ENCODE data around the gene CLEC2L. TPM values are rescaled to one million over a fixed set of nuclear protein-coding genes. Genes with fewer than 3 reads are reported as not detected.

The CLEC2L gene
- total and polyA plus RNA-seq, 2 of the 13 experiments (the other 11 are each of a cell fraction or from before 2014, with no cell fraction given), result 0.20 to 0.25 TPM

- intact Hi-C loops (cut with micrococcal nuclease; ENCODE audit: unreplicated experiment), result no loop called here
- Histone ChIP-seq H3K9me3 (ENCODE audit: low read length) (no peaks in the 10 kb centered on the region), H2AFZ (ENCODE audit: low read length) (no peak overlapping the region), H3K79me2 (ENCODE audit: insufficient read depth, low read length) (no peaks in the 10 kb centered on the region), H3K4me2 (ENCODE audit: low read depth, low read length) (no peak overlapping the region), H3K36me3 (replicated peaks in 1 of 2; ENCODE audit: control insufficient read depth in 1 of 2, insufficient read depth in 2 of 2, low read length in 2 of 2) (no peaks in the 10 kb centered on the region), H3K9ac (ENCODE audit: insufficient read depth, low read depth, low read length) (no peak overlapping the region), H3K4me3 (replicated peaks in 1 of 3; ENCODE audit: insufficient read depth in 1 of 3, low read depth in 2 of 3, low read length in 3 of 3) (no peak overlapping the region), H3K4me1 (ENCODE audit: insufficient read depth, low read length) (no peaks in the 10 kb centered on the region), H3K27ac (ENCODE audit: extremely low read length, insufficient read depth, low read length) (no peak overlapping the region), H4K20me1 (ENCODE audit: insufficient read depth, low read length) (no peaks in the 10 kb centered on the region), H3K27me3 (ENCODE audit: control insufficient read depth in 1 of 2, insufficient read depth in 2 of 2, low read length in 2 of 2) (peaks cover 1 to 31% of the 10 kb centered on the region in 2 experiments; a peak in 3 of 5 replicates)
- TF ChIP-seq HIC2 (CRISPR knock-in tag; IDR thresholded peaks at IDR 0.05; ENCODE audit: low read depth), result no peak
- no peak for TF ChIP-seq DR1 (CRISPR knock-in tag; IDR thresholded peaks at IDR 0.05)
- TF ChIP-seq ZNF343 (CRISPR knock-in tag; IDR thresholded peaks at IDR 0.05), result no peak
- TF ChIP-seq ZNF7 (CRISPR knock-in tag; IDR thresholded peaks at IDR 0.05), result no peak
- TF ChIP-seq ZFP36 (IDR thresholded peaks at IDR 0.05; ENCODE audit: borderline replicate concordance, low read depth, low read length, partially characterized antibody), result no peak
- in situ Hi-C loops (cut with HindIII; ENCODE audit: extremely low pct_ligation_motif_present, low pct_unique_long_range_greater_than_20kb), result no loop called here
- DNase-seq (ENCODE audit: low spot score) (no peak), FAIRE-seq (no peak), ATAC-seq (no peak)
- no TSS peak for BruUV-seq (replicated peaks)
- CTCF ChIA-PET (ENCODE audit: low intra/inter-chr PET ratio, low total read pairs), result no interaction called here
- POLR2A ChIA-PET, result no interaction called here
- 52% methylated on average over 8 of the region's 8 CpGs for WGBS (ENCODE audit: low lambda C conversion rate)
Observed at GRCh38 chr7:139515266-139515665, 8.2 kb upstream of the CLEC2L start.

GRCh38 chr7:139521439-139521838 is 2.0 kb upstream of the CLEC2L start:
- ChIA-PET CTCF (ENCODE audit: low intra/inter-chr PET ratio, low total read pairs) (no interaction called here), POLR2A (no interaction called here)
- FAIRE-seq (no peak), DNase-seq (ENCODE audit: low spot score) (no peak), ATAC-seq (no peak)
- no peaks in the 10 kb centered on the region for H3K36me3 ChIP-seq (replicated peaks in 1 of 2; ENCODE audit: control insufficient read depth in 1 of 2, insufficient read depth in 2 of 2, low read length in 2 of 2)
- H3K9ac ChIP-seq (ENCODE audit: insufficient read depth, low read depth, low read length), result no peak overlapping the region
- no peaks in the 10 kb centered on the region for H3K9me3 ChIP-seq (ENCODE audit: low read length)
- peaks cover 5% of the 10 kb centered on the region; the same call in 1 of the 2 replicates for H3K4me1 ChIP-seq (ENCODE audit: insufficient read depth, low read length)
- intact Hi-C loops (cut with micrococcal nuclease; ENCODE audit: unreplicated experiment), result no loop called here
- H3K4me3 ChIP-seq (replicated peaks in 1 of 3; ENCODE audit: insufficient read depth in 1 of 3, low read depth in 2 of 3, low read length in 3 of 3), result no peak overlapping the region
- H3K27me3 ChIP-seq (ENCODE audit: control insufficient read depth in 1 of 2, insufficient read depth in 2 of 2, low read length in 2 of 2), result peaks cover 0 to 61% of the 10 kb centered on the region in 2 experiments; a peak in 4 of 5 replicates
- H2AFZ ChIP-seq (ENCODE audit: low read length), result no peak overlapping the region
- no TSS peak for BruUV-seq (replicated peaks)
- no peaks in the 10 kb centered on the region; the same call in 1 of the 2 replicates for H4K20me1 ChIP-seq (ENCODE audit: insufficient read depth, low read length)
- in situ Hi-C loops (cut with HindIII; ENCODE audit: extremely low pct_ligation_motif_present, low pct_unique_long_range_greater_than_20kb), result no loop called here
- WGBS (ENCODE audit: low lambda C conversion rate), result 0% methylated on average over 1 of the region's 1 CpG
- H3K79me2 ChIP-seq (ENCODE audit: insufficient read depth, low read length), result no peaks in the 10 kb centered on the region
- H3K4me2 ChIP-seq (ENCODE audit: low read depth, low read length), result no peak overlapping the region
- no peak overlapping the region for H3K27ac ChIP-seq (ENCODE audit: extremely low read length, insufficient read depth, low read length)
- TF ChIP-seq BATF2 (CRISPR knock-in tag; IDR thresholded peaks at IDR 0.05) (no peak), ZNF407 (CRISPR knock-in tag; IDR thresholded peaks at IDR 0.05; ENCODE audit: not compliant biosample characterization) (no peak), ZNF432 (CRISPR knock-in tag; IDR thresholded peaks at IDR 0.05; ENCODE audit: borderline replicate concordance) (no peak)

Measured in HepG2 (cell line).